ENCODE measurements around the gene MRTFB.

- peak; percentile 42; the same call in 1 of the 2 replicates for TF ChIP-seq POLR2AphosphoS5 (IDR thresholded peaks at IDR 0.05; ENCODE audit: low read depth, low read length)
- TF ChIP-seq CTCF (IDR thresholded peaks at IDR 0.05), result no peak
These were observed 236.6 kb downstream of the MRTFB start for GRCh38 chr16:14307527-14308367.
